Activated CD4-positive, alpha-beta T cell treated with anti-CD3 and anti-CD28 coated beads, Interleukin-2, amount 10 ng/mL, durations not matched to agents 24 days and 14 days (primary cell): ENCODE results near the gene DPP8. TPM values are rescaled to one million over a fixed set of nuclear protein-coding genes. Genes with fewer than 3 reads are reported as not detected.
"Not testable (repeated sequence)": the region's sequence is repeated elsewhere in the genome, so short reads cannot be mapped to it uniquely, and the experiment has no call there.

ENCODE experiments used
- DNase-seq: peaks from one replicate; pipeline ENCODE4 v3.0.0; 2022
- H3K27ac Mint-ChIP-seq: one replicate; pipeline ENCODE4 v1.8.0; 2022; ENCODE audit warnings: mild to moderate bottlenecking, mixed read lengths
- H3K27me3 Mint-ChIP-seq: one replicate; pipeline ENCODE4 v1.8.0; 2022; ENCODE audit warnings: mixed read lengths
- H3K36me3 Mint-ChIP-seq: one replicate; pipeline ENCODE4 v1.8.0; 2022; ENCODE audit warnings: low read depth, mild to moderate bottlenecking, mixed read lengths
- H3K4me1 Mint-ChIP-seq: one replicate; pipeline ENCODE4 v1.8.0; 2021; ENCODE audit warnings: mixed read lengths
- H3K4me3 Mint-ChIP-seq: one replicate; pipeline ENCODE4 v1.8.0; 2022; ENCODE audit warnings: mild to moderate bottlenecking, moderate library complexity, mixed read lengths
- H3K9me3 Mint-ChIP-seq: one replicate; pipeline ENCODE4 v1.8.0; 2021; ENCODE audit warnings: mixed read lengths
- intact Hi-C: fragments of 100-400 bp; cut with micrococcal nuclease; formaldehyde crosslinking; loops from one replicate; pipeline ENCODE4 v1.15.1; 2023
- total RNA-seq: library from RNA; stranded (reverse); gene quantifications from 2 replicates; pipeline ENCODE4 v1.2.3, GENCODE V29; 2022

The DPP8 gene
- total RNA-seq: 31.4 and 36.0 TPM in 2 replicates

GRCh38 chr15:65516997-65517865, at the start of gene DPP8:
Gene DPP8 (minus strand): TSS chr15:65517689. CDS start chr15:65512553, 5,136 bp downstream.
- peak within 1 kb of the TSS; percentile 94 for H3K4me3 Mint-ChIP-seq
- peak; percentile 99 for DNase-seq
- no peaks in the 10 kb centered on the region for H3K27me3 Mint-ChIP-seq
- intact Hi-C loops: loop anchor here (1.0 to 2.0 kb wide), 3 partner anchors 13 to 94 kb away; partner anchors contain the start of genes HACD3 and INTS14
- peaks cover 25% of the 10 kb centered on the region for H3K36me3 Mint-ChIP-seq
- peaks cover 21% of the 10 kb centered on the region for H3K4me1 Mint-ChIP-seq
- peak within 1 kb of the TSS; percentile 96 for H3K27ac Mint-ChIP-seq
- no peaks in the 10 kb centered on the region for H3K9me3 Mint-ChIP-seq

GRCh38 chr15:65561934-65562333, 44.4 kb upstream of the DPP8 start:
- H3K4me3 Mint-ChIP-seq: no peak overlapping the region
- DNase-seq: no peak
- no peaks in the 10 kb centered on the region for H3K9me3 Mint-ChIP-seq
- no peak overlapping the region for H3K27ac Mint-ChIP-seq
- peaks cover 2% of the 10 kb centered on the region for H3K4me1 Mint-ChIP-seq
- peaks cover 49% of the 10 kb centered on the region for H3K36me3 Mint-ChIP-seq
- H3K27me3 Mint-ChIP-seq: no peaks in the 10 kb centered on the region
- intact Hi-C loops: no loop called here

GRCh38 chr15:65559941-65560340, 42.5 kb upstream of the DPP8 start:
- Mint-ChIP-seq H3K27me3 (no peaks in the 10 kb centered on the region), H3K9me3 (no peaks in the 10 kb centered on the region), H3K27ac (no peak overlapping the region), H3K36me3 (peaks cover 46% of the 10 kb centered on the region), H3K4me3 (no peak overlapping the region), H3K4me1 (peaks cover 2% of the 10 kb centered on the region)
- intact Hi-C loops: no loop called here
- no peak for DNase-seq

- DNase-seq: no peak
- H3K9me3 Mint-ChIP-seq: no peaks in the 10 kb centered on the region
- H3K36me3 Mint-ChIP-seq: peaks cover 41% of the 10 kb centered on the region
- no peak overlapping the region for H3K4me3 Mint-ChIP-seq
- no peak overlapping the region for H3K27ac Mint-ChIP-seq
- no peaks in the 10 kb centered on the region for H3K27me3 Mint-ChIP-seq
- intact Hi-C loops: no loop called here
- peaks cover 2% of the 10 kb centered on the region for H3K4me1 Mint-ChIP-seq
These were observed 41.7 kb upstream of the DPP8 start for GRCh38 chr15:65558997-65559760.

GRCh38 chr15:65558336-65558735, 40.8 kb upstream of the DPP8 start:
- H3K36me3 Mint-ChIP-seq: peaks cover 44% of the 10 kb centered on the region
- peaks cover 2% of the 10 kb centered on the region for H3K4me1 Mint-ChIP-seq
- no peaks in the 10 kb centered on the region for H3K9me3 Mint-ChIP-seq
- intact Hi-C loops: no loop called here
- H3K4me3 Mint-ChIP-seq: no peak overlapping the region
- no peak for DNase-seq
- H3K27me3 Mint-ChIP-seq: no peaks in the 10 kb centered on the region
- no peak overlapping the region for H3K27ac Mint-ChIP-seq

- no peaks in the 10 kb centered on the region for H3K9me3 Mint-ChIP-seq
- H3K36me3 Mint-ChIP-seq: peaks cover 36% of the 10 kb centered on the region
- H3K4me1 Mint-ChIP-seq: peaks cover under 1% of the 10 kb centered on the region
- H3K27me3 Mint-ChIP-seq: no peaks in the 10 kb centered on the region
- intact Hi-C loops: no loop called here
- no peak overlapping the region for H3K4me3 Mint-ChIP-seq
- no peak overlapping the region for H3K27ac Mint-ChIP-seq
- no peak for DNase-seq
These were observed 39.1 kb upstream of the DPP8 start for GRCh38 chr15:65556622-65557021.

GRCh38 chr15:65553691-65554090, 36.2 kb upstream of the DPP8 start:
- Mint-ChIP-seq H3K27ac (no peak overlapping the region), H3K36me3 (peaks cover 25% of the 10 kb centered on the region), H3K27me3 (no peaks in the 10 kb centered on the region), H3K9me3 (no peaks in the 10 kb centered on the region), H3K4me1 (peaks cover 12% of the 10 kb centered on the region), H3K4me3 (no peak overlapping the region)
- intact Hi-C loops: no loop called here
- no peak for DNase-seq

- H3K27me3 Mint-ChIP-seq, DNase-seq, H3K9me3 Mint-ChIP-seq, H3K4me3 Mint-ChIP-seq, intact Hi-C loops, H3K27ac Mint-ChIP-seq: not testable (repeated sequence)
- Mint-ChIP-seq H3K4me1 (peaks cover 12% of the 10 kb centered on the region), H3K36me3 (peaks cover 21% of the 10 kb centered on the region)
These were observed 35.4 kb upstream of the DPP8 start for GRCh38 chr15:65552851-65553250.

GRCh38 chr15:65551183-65551582, 33.7 kb upstream of the DPP8 start:
- no peak for DNase-seq
- H3K36me3 Mint-ChIP-seq: peaks cover 14% of the 10 kb centered on the region
- H3K4me3 Mint-ChIP-seq: no peak overlapping the region
- H3K9me3 Mint-ChIP-seq: no peaks in the 10 kb centered on the region
- H3K27me3 Mint-ChIP-seq: no peaks in the 10 kb centered on the region
- H3K27ac Mint-ChIP-seq: no peak overlapping the region
- intact Hi-C loops: no loop called here
- peaks cover 12% of the 10 kb centered on the region for H3K4me1 Mint-ChIP-seq

GRCh38 chr15:65550681-65551098, 33.2 kb upstream of the DPP8 start:
- Mint-ChIP-seq H3K4me1 (peaks cover 12% of the 10 kb centered on the region), H3K4me3 (no peak overlapping the region), H3K36me3 (peaks cover 14% of the 10 kb centered on the region), H3K27ac (peak overlapping the region; percentile 12), H3K9me3 (no peaks in the 10 kb centered on the region), H3K27me3 (no peaks in the 10 kb centered on the region)
- intact Hi-C loops: no loop called here
- DNase-seq: no peak

GRCh38 chr15:65549288-65549687, 31.8 kb upstream of the DPP8 start:
- intact Hi-C loops, H3K9me3 Mint-ChIP-seq, H3K36me3 Mint-ChIP-seq, H3K4me3 Mint-ChIP-seq, H3K27ac Mint-ChIP-seq, DNase-seq, H3K27me3 Mint-ChIP-seq: not testable (repeated sequence)
- H3K4me1 Mint-ChIP-seq: peaks cover 12% of the 10 kb centered on the region

- Mint-ChIP-seq H3K4me3 (no peak overlapping the region), H3K27ac (no peak overlapping the region)
- intact Hi-C loops: no loop called here
These were observed 30.4 kb upstream of the DPP8 start for GRCh38 chr15:65547841-65548240.

GRCh38 chr15:65541231-65541820, 23.8 kb upstream of the DPP8 start:
- H3K27ac Mint-ChIP-seq: no peak overlapping the region
- peaks cover 12% of the 10 kb centered on the region for H3K4me1 Mint-ChIP-seq
- no peak for DNase-seq
- intact Hi-C loops: no loop called here
- H3K27me3 Mint-ChIP-seq: no peaks in the 10 kb centered on the region
- peaks cover 4% of the 10 kb centered on the region for H3K36me3 Mint-ChIP-seq
- no peak overlapping the region for H3K4me3 Mint-ChIP-seq
- no peaks in the 10 kb centered on the region for H3K9me3 Mint-ChIP-seq

More at GRCh38 chr15:65547841-65548240, 30.4 kb upstream of the DPP8 start:
- Mint-ChIP-seq H3K4me1 (peaks cover 14% of the 10 kb centered on the region), H3K27me3 (no peaks in the 10 kb centered on the region), H3K9me3 (no peaks in the 10 kb centered on the region), H3K36me3 (peaks cover 1% of the 10 kb centered on the region)
- no peak for DNase-seq

GRCh38 chr15:65540314-65540713, 22.8 kb upstream of the DPP8 start:
- no peak overlapping the region for H3K4me3 Mint-ChIP-seq
- H3K27me3 Mint-ChIP-seq: no peaks in the 10 kb centered on the region

More at GRCh38 chr15:65540314-65540713, 22.8 kb upstream of the DPP8 start:
- no peak for DNase-seq
- Mint-ChIP-seq H3K4me1 (peaks cover 12% of the 10 kb centered on the region), H3K9me3 (no peaks in the 10 kb centered on the region), H3K36me3 (peaks cover 5% of the 10 kb centered on the region), H3K27ac (no peak overlapping the region)
- intact Hi-C loops: no loop called here
